Measurements from ENCODE around the gene WASHC2A.
"Not testable (repeated sequence)": the region's sequence is repeated elsewhere in the genome, so short reads cannot be mapped to it uniquely, and the experiment has no call there.

- TF ChIP-seq CTCF, EZH2phosphoT487 (IDR thresholded peaks at IDR 0.05; ENCODE audit: low read length): not testable (repeated sequence)
Measured at GRCh38 chr10:50157868-50158267, 90.1 kb downstream of the WASHC2A start.

Data from MM.1S (cell line).